ENCODE measurements around the gene NTN4.

GRCh38 chr12:95723693-95724384 lies 66.7 kb downstream of the NTN4 start:
- TF ChIP-seq POLR2AphosphoS5 (IDR thresholded peaks at IDR 0.05; ENCODE audit: low read depth, low read length): no peak
- TF ChIP-seq TAF1 (IDR thresholded peaks at IDR 0.05; ENCODE audit: borderline replicate concordance, insufficient read depth, low read length): no peak
- TF ChIP-seq SIN3A (IDR thresholded peaks at IDR 0.05; ENCODE audit: borderline replicate concordance, insufficient read depth, low read length): no peak
- TF ChIP-seq REST (IDR thresholded peaks at IDR 0.05; ENCODE audit: insufficient read depth in 1 of 2, low read depth in 2 of 2, low read length in 2 of 2): no peak

Data from PFSK-1 (cell line).